A204.1 (cell line): ENCODE results near the gene SKIDA1.

ENCODE experiments used
- FAIRE-seq: peaks from 2 replicates; lab custom pipeline; 2012; peaks lifted over from hg19 to GRCh38; lab: Jason Lieb, UNC

Gene SKIDA1

DNA sequence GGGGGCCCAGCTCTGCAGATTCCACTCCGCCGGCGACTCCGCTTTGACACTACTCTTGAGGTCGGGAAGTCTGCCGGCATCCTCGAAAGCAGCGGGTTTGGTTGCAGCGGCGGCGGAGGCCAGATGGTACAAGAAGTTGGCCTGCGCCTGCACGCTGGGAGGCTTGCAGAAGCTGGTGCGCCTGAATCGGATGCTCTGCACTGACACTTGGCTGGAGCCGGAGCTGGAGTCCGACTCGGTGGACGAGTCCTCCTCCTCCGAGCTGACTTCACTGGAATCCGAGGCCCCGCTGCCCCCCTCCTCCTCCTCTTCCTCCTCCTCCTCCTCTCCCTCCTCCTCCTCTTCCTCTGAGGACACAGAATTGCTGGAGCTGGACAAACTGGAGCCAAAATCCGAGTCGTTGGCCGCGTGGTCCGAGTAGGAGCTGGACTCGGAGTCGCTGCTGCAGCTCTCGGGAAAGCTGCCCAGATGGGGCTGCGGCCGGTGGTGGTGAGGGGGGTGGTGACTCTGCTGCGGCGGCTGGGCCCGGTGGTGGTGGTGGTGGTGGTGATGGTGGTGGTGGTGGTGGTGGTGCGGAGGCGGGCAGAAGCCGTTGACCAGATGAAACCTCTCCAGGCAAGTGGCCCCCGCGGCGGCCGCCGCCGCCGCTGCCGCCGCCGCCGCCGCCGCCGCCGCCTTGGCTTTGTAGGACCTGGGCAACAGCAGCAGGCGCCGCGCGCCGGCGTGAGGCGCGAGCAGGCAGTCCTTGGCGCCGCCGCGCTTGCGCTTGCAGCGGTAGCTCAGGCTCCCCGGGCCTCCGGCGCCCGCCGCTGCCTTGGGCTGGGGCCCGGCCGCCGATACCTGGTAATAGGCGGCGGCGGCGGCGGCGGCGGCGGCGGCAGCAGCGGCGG lies 9.0 kb downstream of the SKIDA1 start:
- no peak for FAIRE-seq

DNA sequence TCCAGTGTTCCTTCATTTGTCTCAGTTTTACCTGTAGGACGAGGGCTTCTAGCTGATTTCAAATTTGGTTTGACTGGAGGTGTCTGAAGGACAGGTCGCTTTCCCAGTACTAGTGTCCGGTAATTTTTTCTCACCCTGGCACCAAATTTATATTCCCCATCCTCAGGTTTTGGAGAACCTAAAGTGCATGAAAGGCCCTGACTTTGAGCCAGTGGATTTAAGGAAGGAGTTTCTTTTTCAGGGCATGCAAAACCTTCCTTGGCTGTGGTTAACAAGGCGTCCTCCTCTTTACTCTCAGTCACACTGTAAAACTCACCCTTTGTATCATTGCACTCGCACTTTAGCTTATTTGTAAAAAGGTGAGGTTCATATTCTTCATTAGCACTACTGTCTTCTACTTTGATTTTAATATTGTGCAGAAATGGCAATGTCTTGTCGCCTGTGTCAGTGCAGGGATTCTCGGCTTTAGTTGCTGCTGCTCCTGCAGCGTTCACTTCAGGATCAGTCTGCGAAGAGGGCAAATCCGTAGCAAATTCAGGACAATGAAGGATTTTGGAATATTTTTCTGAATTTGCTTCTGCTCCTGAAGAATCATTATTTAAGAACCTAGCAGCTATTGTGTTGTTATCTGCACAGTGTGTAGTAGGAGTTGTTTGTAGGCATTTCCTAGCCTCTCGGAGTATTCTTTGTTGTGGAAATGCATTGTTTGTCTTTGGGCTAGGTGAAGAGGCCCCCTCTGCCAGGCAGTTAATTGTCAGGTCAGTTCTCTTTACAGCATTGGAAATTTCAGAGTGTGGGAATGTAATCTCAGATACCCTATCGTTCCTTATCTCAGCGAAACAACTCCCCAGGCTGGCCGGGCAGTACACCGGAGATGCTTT lies 9.9 kb downstream of the SKIDA1 start:
- FAIRE-seq: no peak

DNA sequence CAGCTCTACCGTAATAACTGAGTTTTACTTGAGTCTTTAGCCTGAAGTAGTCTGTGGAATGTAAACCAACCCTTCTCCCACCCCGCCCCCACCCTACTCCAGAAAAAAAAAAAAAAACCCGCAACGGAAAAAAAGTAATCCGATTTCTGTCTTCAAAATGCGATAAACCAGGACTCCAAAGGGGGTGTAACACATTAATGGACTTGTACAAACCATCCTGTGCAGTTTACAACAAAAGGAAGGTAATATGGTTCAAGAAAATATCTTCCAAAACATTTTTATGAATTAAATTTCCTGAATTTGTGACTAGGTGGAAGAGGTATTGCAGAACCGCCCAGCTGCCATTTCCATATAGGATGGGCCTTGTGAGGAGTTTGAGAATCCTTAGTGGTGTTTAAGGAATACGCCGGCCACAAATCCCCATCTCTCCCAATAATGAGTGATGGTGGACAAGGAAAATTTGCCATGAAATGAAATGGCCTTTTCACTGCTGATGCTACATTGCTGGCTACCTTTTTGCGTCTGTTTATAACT lies 10.6 kb downstream of the SKIDA1 start:
- FAIRE-seq: no peak

DNA sequence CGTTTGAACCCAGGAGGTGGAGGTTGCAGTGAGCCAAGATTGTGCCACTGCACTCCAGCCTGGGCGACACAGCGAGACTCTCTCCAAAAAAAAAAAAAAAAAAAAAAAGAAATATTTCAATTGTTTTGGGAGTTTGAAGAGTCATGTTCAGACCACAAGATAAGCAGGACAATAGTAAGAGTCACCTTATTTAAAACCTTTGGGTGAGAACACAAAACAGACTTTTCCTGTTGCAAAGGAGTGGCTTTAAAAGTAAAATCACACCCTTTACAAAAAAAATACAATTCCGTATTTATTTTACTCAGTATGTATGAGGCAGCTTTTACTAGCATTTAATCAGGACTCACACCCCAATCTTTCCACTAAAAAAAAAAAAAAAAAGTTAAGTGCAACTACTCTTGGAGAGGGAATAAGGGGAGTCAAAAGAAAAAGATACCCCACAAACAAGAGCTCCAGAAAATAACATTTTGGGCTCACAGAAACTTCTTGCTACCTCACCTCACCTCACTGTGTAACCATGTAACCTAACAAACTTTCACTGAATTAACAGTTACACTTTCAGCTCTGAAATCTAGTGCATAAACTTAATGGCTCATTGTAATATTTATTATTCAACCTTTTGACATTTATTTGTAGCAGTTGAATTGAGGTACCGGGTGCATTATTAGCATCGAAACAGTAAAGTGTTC lies 11.2 kb downstream of the SKIDA1 start:
- FAIRE-seq: no peak

DNA sequence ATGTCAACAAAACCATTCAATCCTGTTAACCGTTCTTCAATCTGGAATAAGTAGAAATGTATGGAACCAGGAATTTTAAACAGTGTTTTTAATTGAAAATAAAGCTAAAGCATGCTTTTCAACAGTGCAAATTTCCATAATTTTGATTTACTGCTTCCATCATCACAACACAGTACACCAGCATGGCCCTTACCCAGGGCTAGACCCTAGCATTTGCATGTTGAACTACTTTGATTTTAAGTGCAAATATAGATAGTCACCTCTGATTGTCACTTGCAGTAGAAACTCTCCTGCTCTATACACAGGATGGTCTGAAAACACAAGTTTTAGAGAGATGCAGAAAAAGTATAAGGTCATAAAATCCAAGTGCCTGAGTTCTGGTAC lies 12.1 kb downstream of the SKIDA1 start:
- FAIRE-seq: no peak

DNA sequence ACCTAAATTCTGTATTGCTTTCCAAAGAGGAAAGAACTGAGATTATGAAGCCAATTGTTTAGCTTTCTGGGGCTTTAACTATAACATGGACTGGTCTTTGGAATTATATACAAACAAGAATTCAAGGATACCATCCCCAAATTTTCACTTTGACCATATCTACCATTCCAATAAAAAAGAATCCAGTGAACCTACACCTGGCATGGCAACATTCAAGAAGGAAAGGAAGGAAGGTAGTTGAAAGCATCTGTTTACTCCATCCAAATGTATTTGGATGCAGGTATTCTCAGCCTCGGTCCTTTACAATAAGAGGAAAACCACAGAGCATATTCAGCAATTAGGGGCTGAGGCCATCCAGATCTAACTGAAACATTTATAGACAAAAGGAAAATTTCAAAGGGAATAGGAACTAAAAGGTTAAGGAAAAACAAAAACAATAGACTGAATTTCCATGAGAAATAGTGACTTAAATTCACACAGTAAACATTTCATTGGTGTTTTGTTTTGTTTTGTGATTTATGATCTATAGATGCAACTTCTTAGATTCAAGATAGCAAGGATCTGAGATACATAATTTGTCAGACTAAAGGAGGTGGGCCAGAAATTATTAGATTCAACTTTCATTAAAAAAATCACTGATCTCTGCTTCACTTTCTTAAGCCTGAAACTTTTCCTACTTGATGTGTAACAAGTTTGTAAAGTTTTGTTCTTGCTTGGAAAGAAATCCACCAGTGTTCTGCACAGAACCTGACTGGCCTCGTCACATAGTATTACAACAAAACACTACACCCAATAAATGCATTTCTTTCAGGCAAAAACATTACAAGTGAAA lies 12.7 kb downstream of the SKIDA1 start:
- FAIRE-seq: no peak

DNA sequence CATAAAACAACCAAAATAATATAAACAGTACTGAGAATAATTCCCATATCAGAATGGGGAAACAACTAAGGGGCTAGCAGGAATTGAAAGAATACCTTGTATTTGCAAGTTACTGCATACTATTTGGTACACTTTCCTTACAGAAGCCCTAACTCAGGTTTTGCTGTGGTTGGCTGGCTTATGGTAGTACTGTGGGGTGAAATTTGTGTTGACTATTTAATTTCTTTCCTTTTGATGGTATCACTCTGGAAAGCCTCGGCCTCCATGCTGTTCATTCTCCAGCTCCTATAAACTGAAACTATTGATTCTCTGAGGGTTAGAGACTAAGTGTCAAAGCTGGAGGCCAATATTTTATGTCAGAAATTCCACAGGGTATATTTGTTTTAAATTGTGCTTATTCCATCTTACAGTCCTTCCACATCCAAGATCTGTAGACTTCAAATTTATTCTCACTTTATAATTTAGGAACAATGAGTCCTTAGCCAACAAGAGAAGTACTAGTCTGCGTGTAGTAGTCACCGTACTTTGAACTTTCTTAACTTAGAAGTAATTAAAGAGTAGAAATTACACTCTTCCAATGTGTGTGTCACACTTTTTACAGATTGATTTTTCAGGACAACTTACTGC lies 13.4 kb downstream of the SKIDA1 start:
- no peak for FAIRE-seq

DNA sequence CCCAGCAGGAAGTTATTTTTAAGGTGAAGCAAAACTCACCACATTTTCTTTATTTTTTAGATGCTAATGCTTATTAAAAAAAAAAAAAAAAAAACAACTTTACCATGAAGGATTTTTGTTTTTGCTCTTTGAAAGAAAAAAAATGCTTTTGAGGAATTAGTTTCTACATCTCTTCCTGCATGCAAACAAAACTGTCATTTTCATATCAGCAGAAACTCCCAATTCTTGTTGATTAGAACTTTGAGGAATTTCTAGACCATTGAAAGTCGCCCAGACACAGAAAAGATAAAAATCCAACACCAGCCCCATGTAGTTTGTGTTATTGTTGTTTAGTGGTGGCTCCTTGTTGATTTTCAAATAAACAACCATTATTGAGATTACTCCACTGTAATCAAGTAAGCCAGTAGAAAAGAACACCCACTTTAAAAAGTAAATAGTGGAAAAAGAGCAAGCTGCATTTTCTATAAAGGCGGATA lies 14.3 kb downstream of the SKIDA1 start:
- FAIRE-seq: no peak

DNA sequence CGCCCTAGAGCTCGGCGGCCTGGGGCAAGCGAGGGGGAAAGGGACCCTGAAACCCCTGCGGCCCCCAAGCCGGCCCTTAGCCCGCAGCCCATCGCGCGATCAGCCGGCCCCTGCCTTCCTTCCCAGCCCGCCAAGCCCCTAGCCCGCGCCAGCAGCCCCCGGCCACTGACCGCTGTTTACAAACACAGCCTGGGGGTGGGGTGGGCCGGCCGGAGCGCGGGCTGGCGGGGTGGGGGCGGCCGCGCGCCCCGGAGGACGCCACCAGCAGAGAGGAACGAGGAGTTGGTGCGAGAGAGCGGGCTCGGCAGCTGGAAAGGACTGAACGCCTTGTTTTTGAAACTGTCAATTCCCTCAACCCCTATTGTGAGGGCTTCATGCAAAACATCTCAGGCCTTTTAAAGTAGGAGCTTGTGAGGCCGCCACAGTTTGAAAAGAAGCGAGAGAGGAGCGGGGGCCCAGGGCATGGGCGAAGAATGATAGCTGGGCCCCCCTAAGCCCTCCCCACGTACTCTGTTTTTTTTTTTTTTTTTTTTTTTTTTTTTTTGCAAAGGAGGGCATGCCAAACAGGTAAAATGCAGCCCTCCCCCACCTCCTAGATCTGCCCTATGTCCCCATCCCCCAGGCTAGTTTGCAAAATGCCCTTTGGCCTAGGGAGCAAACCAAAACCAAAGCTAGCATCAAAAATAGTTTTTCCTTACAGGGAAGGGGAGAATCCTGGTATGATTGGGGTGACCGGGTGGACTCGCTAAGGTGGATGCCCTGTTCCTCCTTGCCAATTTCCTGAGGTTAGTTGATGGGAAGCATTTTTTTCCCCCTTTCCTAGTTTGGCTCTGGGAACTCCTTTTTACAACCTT lies 15.0 kb downstream of the SKIDA1 start:
- no peak for FAIRE-seq

DNA sequence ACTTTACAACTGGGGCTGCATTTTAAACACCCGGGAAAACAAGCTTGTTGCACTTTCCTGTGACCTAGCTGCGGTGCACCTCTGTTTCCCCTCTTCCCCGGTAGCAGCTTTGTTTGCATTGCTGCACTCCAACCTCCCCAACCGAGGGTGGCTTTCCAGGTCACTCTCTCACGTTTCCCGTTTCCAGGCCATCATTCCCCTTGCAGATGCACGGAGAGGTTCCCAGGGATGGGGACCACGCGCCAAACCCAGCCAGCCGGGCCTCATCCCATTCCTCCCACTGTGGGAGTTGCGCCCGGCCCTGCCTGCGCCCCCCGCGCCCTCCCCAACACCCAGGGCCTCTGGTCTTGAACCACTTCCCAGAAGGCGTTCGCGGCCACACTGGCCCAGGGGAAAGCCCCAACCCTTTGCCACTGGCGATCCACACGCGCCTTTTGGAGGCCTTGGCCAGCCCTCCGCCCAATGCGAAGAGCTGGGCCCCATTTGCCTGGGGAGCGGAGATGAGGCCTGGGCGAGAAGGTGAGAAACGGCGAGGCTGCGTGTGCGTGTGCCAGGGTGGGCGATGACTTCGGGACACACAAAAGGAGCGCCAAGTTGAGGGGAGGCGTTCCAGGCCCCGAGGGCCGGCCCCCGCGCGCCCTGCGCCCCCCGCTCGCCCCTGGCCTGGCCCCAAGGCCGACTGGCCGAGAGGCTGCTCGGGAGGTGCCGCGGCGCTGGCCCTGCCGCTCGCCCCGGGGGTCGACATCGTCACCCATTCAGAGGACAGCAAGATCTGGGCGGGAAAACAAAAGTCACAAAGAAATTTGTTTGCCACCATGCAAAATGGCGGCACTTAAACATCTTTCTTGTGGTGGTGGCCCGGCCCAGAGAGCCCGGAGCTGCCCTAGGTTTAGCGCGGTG lies 15.9 kb downstream of the SKIDA1 start:
- FAIRE-seq: no peak

DNA sequence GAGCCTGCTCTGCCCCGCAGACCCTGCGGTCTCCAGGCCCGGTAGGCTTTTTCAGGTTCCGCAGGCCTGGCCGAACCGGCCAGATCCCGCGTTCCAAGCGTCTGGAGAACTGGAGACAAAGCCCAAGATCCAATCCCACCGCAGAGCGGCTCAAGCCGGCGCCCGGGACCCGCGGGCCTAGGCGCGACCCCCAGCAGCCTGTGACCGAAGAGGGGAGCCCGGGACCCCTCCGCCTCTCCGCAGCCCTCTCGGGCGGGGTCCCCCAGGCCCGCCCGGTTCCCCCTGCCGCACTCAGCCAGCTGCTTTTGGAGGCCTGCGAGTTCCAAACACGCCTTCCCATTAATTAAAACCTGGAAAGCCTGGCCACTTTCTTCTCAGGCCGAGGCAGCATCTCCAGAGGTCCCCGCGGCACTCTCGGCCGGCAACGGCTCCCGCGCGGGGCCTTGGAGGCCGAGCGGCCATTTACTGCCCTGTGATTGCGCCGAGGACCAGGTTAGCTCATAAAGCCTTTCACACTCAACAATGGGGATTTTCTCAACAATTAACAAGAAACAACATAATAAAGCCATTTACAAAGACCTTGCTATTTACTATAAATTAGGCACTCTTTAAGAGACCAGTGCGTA lies 16.7 kb downstream of the SKIDA1 start:
- no peak for FAIRE-seq

DNA sequence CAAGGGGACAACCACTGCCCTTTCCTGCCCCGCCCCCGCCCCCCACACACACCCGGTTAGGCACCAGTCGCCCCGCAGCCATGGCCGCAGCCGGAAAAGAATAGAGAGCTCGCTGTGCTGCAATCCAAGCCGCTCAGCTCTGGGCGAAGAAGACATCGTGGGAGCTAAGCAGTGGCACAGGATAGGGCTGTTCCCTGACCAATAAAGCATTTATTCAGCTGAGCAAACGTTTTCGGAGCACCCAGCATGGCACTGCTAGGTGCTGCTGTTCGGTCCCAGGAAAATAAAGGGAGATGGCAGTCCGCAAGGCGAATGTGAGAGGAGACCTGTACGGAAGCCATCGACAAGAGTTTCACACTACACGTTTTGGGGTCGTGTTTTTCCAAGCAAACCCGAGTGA lies 18.3 kb downstream of the SKIDA1 start:
- FAIRE-seq: no peak

DNA sequence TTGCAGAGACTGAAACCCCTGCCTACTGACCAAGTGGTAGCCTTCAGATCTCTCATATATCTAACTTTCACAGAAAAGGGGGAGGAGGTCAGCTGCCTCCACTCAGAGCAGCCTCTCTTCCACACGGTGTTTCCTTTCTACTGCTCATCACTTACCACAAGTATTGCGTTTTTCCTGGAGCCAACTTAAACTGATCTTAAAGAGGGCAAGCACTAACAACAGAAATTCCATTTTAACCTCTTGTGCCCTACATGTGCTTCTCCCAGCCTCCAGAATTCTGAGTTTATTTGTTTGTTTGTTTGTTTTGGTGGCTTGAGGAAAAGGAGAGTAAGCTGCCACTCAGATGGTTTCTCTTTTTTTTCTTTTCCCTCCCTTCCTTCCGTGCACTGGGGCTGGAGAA lies 19.1 kb downstream of the SKIDA1 start:
- FAIRE-seq: no peak

DNA sequence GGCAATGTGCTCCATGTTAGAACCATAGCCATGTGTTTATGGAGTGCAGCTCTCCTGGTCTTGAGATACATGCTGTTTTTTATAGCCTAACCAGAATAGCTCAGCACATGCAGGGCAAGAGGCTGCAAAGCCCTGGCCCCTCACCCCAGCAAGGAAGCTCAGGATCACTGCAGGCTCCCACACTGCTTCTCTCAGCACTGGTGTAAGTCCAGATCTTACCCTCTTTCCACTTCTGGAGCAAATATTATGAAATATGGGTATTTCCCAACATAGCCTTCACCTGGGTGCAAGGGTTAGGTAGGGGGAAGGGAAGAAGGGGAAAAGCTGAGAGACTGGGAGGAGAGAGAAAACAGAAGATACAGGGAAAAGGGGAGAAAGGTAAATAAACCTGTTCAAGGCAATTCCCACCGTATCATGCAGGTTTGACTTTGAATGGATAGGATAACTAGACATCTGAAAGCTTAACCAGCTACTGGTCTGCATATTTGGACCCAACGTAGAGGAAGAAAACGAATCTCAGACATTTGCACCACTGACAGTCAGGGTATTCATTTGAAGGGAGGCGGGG lies 19.7 kb downstream of the SKIDA1 start:
- FAIRE-seq: no peak

DNA sequence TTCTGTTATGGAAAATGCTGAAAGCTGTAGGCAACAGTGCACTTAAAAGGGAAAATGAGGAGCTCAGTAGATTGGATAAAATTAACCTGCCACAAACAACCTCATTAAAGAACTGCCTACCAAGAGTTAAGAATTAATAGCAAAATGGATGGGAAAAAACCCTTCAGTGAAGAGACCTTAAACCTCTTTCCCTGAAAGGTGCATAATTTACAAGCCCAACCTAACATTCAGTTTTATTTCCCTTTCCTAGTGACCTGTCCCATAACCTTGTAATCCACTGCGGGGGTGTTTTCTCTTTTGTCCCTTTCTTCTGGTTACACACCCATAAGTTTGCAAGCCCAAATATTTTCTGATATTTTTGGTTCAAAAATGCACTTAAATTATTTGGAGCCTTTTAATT lies 21.9 kb downstream of the SKIDA1 start:
- FAIRE-seq: no peak

DNA sequence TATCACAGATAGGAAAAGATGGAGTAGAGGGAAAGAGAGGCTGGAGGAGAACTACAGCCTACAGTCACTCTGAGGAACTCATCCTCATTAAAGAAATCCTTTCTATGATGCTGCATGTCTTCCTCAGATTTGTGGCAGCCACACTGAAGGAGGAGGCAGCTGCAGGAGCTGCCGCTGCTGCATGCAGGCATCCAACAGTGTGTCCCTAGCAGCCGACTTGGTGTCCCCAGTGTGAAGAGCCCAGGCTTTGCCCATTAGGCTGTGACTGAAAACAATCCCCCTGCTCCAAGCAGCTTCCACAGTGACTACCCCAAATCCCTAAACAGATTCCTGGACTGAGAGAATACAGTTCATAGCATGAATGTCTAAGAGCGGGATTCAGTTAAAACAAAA lies 23.1 kb downstream of the SKIDA1 start:
- no peak for FAIRE-seq

DNA sequence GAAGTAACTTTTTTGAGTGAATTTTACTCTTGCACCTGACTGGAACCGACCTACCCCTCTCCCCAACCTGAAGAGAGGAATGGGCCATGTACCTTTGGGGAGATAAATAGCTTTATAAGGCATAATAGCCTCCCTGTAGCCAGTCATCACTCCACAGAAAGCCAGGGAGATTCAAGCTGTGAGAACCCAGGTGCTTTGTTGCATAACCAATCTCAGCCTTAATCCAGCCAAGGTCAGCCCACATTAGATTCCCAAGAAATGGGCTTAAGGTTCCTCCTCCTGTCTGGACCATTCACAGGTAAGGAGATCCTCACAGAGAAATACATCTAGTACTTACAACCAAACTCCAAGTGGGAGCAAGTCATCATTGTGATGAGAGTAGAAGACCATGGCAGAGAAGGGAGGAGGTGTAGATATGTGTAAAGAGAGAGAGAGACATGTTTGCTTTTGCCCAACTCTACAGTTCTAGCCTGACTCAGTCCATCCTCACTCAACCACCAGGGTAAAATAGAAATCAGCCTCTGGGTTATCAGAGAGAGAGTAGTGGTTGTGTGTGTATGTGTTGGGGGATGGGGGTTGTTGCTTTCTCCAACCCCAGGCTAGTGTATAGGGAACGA lies 23.6 kb downstream of the SKIDA1 start:
- no peak for FAIRE-seq

DNA sequence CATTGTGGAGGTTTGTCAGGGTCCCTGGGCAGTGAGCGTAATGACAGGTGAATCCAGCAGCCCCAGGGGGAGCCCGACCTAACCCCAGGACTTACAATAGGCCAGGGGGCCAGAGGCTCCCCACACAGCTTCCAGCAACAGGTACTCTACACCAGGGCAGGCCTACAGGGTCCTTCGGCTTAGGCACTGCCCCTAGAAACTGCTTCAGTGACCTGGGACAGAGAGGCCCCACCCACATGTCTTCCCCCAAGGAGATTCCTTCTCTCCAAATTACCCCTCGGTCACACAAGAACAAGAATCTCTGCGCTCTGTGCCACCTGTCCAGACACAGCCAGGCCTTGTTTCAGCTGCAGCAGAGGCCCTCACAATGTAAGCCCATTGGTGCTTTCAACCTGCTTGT lies 24.4 kb downstream of the SKIDA1 start:
- no peak for FAIRE-seq
